C4-2B (cell line): ENCODE measurements around the gene ITGA11.

Experiments used
- ZFX ChIP-seq: fragments of 450-650 bp; IDR thresholded peaks from 2 replicates; pipeline ENCODE4 v1.6.1; 2017
- TF ChIP-seq, protein P1 (sequence below): fragments of 450-650 bp; conservative IDR thresholded peaks from 2 replicates; pipeline ENCODE4 v1.5.1; 2017; ENCODE audit warnings: mild to moderate bottlenecking

DNA sequence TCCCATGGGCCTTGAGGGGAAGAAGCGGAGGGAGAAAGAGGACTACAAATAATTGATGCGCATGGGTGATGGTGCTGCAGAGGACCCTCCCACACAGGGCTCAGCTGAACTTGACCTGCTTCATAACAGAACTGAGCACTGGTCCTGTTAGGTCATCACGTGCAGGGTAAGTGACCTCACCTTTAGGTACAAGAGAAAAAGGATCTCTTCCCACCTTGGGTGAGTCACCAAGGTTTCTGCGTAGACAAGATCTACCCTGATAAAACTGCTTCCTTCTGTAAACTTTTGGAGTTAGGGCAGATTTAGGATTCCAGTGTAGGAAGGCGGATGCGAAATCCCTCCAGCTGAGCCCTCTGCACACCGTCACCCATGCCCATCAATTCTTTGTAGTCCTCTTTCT, 87.4 kb downstream of the ITGA11 start:
- TF ChIP-seq, protein P1, sequence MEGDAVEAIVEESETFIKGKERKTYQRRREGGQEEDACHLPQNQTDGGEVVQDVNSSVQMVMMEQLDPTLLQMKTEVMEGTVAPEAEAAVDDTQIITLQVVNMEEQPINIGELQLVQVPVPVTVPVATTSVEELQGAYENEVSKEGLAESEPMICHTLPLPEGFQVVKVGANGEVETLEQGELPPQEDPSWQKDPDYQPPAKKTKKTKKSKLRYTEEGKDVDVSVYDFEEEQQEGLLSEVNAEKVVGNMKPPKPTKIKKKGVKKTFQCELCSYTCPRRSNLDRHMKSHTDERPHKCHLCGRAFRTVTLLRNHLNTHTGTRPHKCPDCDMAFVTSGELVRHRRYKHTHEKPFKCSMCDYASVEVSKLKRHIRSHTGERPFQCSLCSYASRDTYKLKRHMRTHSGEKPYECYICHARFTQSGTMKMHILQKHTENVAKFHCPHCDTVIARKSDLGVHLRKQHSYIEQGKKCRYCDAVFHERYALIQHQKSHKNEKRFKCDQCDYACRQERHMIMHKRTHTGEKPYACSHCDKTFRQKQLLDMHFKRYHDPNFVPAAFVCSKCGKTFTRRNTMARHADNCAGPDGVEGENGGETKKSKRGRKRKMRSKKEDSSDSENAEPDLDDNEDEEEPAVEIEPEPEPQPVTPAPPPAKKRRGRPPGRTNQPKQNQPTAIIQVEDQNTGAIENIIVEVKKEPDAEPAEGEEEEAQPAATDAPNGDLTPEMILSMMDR: no peak
- TF ChIP-seq ZFX: no peak
